Measurements from ENCODE around the gene TOGARAM2.
A peak's percentile ranks its signal among the peaks of the same experiment; 100 is the strongest.

The TOGARAM2 gene

GRCh38 chr2:28981016-28981441 lies at the start of gene TOGARAM2:
TSS of gene TOGARAM2 (plus strand) at chr2:28981298. CDS start at chr2:28994835, 13,537 bp downstream.
- peak; percentile 46 for DNase-seq (ENCODE audit: low spot score)

GRCh38 chr2:28934769-28935168 lies 46.3 kb upstream of the TOGARAM2 start:
- DNase-seq (ENCODE audit: low spot score), result no peak

GRCh38 chr2:28941008-28941407 lies 40.1 kb upstream of the TOGARAM2 start:
- DNase-seq (ENCODE audit: low spot score), result no peak

- no peak for DNase-seq (ENCODE audit: low spot score)
These were observed 36.4 kb upstream of the TOGARAM2 start for GRCh38 chr2:28944535-28945248.

GRCh38 chr2:28948160-28948559 lies 32.9 kb upstream of the TOGARAM2 start:
- no peak for DNase-seq (ENCODE audit: low spot score)

GRCh38 chr2:28949190-28949589 lies 31.9 kb upstream of the TOGARAM2 start:
- no peak for DNase-seq (ENCODE audit: low spot score)

- DNase-seq (ENCODE audit: low spot score), result no peak
These were observed 31.3 kb upstream of the TOGARAM2 start for GRCh38 chr2:28949617-28950305.

- no peak for DNase-seq (ENCODE audit: low spot score)
These were observed 30.0 kb upstream of the TOGARAM2 start for GRCh38 chr2:28950941-28951630.

- peak; percentile 35 for DNase-seq (ENCODE audit: low spot score)
These were observed 28.9 kb upstream of the TOGARAM2 start for GRCh38 chr2:28951910-28952835.

GRCh38 chr2:28952836-28953211 lies 28.3 kb upstream of the TOGARAM2 start:
- DNase-seq (ENCODE audit: low spot score), result no peak

GRCh38 chr2:28955467-28955866 lies 25.6 kb upstream of the TOGARAM2 start:
- DNase-seq (ENCODE audit: low spot score), result no peak

- DNase-seq (ENCODE audit: low spot score), result peak; percentile 45
These were observed 24.7 kb upstream of the TOGARAM2 start for GRCh38 chr2:28956415-28956826.

- DNase-seq (ENCODE audit: low spot score), result no peak
These were observed 24.2 kb upstream of the TOGARAM2 start for GRCh38 chr2:28956890-28957289.

- peak; percentile 88 for DNase-seq (ENCODE audit: low spot score)
These were observed 22.4 kb upstream of the TOGARAM2 start for GRCh38 chr2:28958689-28959088.

- no peak for DNase-seq (ENCODE audit: low spot score)
These were observed 20.7 kb upstream of the TOGARAM2 start for GRCh38 chr2:28960401-28960800.

GRCh38 chr2:28962505-28962904 lies 18.6 kb upstream of the TOGARAM2 start:
- DNase-seq (ENCODE audit: low spot score), result no peak

- DNase-seq (ENCODE audit: low spot score), result no peak
These were observed 10.5 kb upstream of the TOGARAM2 start for GRCh38 chr2:28970464-28971160.

GRCh38 chr2:28972778-28973335 lies 8.2 kb upstream of the TOGARAM2 start:
- DNase-seq (ENCODE audit: low spot score), result no peak

- DNase-seq (ENCODE audit: low spot score), result no peak
These were observed 6.8 kb upstream of the TOGARAM2 start for GRCh38 chr2:28974252-28974651.

GRCh38 chr2:28975671-28976070 lies 5.4 kb upstream of the TOGARAM2 start:
- DNase-seq (ENCODE audit: low spot score), result no peak

- DNase-seq (ENCODE audit: low spot score), result peak; percentile 24
These were observed 4.5 kb upstream of the TOGARAM2 start for GRCh38 chr2:28976584-28976983.
